PC-3 (cell line): ENCODE data around the gene LIPC.

Experiments used
- CTCF ChIP-seq: fragments of 300-600 bp; sonication (generic); conservative IDR thresholded peaks from 2 replicates; pipeline ENCODE4 v1.5.1; 2017; ENCODE audit warnings: antibody characterized with exemption, low read depth, mild to moderate bottlenecking, low read length
- EZH2phosphoT487 ChIP-seq: fragments of 300-600 bp; sonication (generic); IDR thresholded peaks from 2 replicates; pipeline ENCODE4 v1.6.1; 2018; ENCODE audit warnings: mild to moderate bottlenecking, antibody characterized with exemption, low read length, borderline replicate concordance

GRCh38 chr15:58541410-58542087 is 109.8 kb downstream of the LIPC start:
- TF ChIP-seq CTCF (no peak), EZH2phosphoT487 (no peak)
